Ovary (tissue), 3 donors: Measurements from ENCODE around the gene TSPAN14.

Experiments
- CTCF ChIP-seq, 3 donors: fragments of 450-650 bp in 2 of 3; fragments of 200-600 bp in 1 of 3; IDR thresholded peaks; one replicate each; pipeline versions ENCODE4 v1.5.1 to v1.8.0; 2016 to 2022; ENCODE audit warnings: antibody characterized with exemption in 3 of 3, mild to moderate bottlenecking in 1 of 3
- EP300 ChIP-seq: sonication (generic); formaldehyde crosslinking; IDR thresholded peaks from one replicate; pipeline ENCODE4 v1.6.1; 2017; ENCODE audit warnings: antibody characterized with exemption
- POLR2A ChIP-seq: fragments of 450-650 bp; IDR thresholded peaks from one replicate; pipeline ENCODE4 v1.6.1; 2017; ENCODE audit warnings: antibody characterized with exemption, mild to moderate bottlenecking, moderate library complexity
- donor health status: DM: no; HTN: no; CAD: no.

GRCh38 chr10:80530251-80530650 lies 76.1 kb downstream of the TSPAN14 start:
- TF ChIP-seq POLR2A, result no peak
- no peak for TF ChIP-seq CTCF (IDR thresholded peaks at IDR 0.05)
- no peak for TF ChIP-seq EP300
